Stimulated activated CD8-positive, alpha-beta memory T cell treated with anti-CD3 and anti-CD28 coated beads, Interleukin-7, amount 100 ng/mL, for 4 hours (primary cell): Measurements from ENCODE around the gene PILRA.
"Not testable (repeated sequence)": the region's sequence is repeated elsewhere in the genome, so short reads cannot be mapped to it uniquely, and the experiment has no call there.

Experiments used
- DNase-seq, 2 donors: peaks; one replicate each; pipeline ENCODE4 v3.0.0-alpha.2; 2020; ENCODE audit warnings: low read depth in 2 of 2

PILRA gene

GRCh38 chr7:100373261-100373831, at the start of gene PILRA:
Gene PILRA (plus strand): TSS chr7:100373487. CDS start chr7:100373657, 170 bp downstream.
- no peak for DNase-seq

- DNase-seq = not testable (repeated sequence)
Measured at GRCh38 chr7:100324194-100324593, 49.1 kb upstream of the PILRA start.

GRCh38 chr7:100325671-100326070, 47.6 kb upstream of the PILRA start:
- DNase-seq = not testable (repeated sequence)

DNA sequence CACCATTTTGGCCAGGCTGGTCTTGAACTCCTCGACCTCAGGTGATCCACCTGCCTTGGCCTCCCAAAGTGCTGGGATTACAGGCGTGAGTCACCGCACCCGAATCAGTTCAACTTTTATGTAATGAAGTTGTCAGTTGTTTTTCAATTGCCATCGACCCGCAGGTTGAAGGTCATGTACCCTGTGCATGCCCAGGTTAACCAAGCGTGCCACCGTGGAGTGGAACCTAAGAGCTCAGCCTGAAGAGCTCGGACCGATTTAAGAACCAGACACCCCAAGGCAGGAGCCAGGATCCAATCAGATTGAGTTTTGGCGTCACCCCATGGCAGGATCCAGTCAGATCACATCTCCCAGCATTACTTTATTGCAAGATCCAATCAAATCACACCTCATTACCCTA, 46.4 kb upstream of the PILRA start:
- not testable (repeated sequence) for DNase-seq

DNA sequence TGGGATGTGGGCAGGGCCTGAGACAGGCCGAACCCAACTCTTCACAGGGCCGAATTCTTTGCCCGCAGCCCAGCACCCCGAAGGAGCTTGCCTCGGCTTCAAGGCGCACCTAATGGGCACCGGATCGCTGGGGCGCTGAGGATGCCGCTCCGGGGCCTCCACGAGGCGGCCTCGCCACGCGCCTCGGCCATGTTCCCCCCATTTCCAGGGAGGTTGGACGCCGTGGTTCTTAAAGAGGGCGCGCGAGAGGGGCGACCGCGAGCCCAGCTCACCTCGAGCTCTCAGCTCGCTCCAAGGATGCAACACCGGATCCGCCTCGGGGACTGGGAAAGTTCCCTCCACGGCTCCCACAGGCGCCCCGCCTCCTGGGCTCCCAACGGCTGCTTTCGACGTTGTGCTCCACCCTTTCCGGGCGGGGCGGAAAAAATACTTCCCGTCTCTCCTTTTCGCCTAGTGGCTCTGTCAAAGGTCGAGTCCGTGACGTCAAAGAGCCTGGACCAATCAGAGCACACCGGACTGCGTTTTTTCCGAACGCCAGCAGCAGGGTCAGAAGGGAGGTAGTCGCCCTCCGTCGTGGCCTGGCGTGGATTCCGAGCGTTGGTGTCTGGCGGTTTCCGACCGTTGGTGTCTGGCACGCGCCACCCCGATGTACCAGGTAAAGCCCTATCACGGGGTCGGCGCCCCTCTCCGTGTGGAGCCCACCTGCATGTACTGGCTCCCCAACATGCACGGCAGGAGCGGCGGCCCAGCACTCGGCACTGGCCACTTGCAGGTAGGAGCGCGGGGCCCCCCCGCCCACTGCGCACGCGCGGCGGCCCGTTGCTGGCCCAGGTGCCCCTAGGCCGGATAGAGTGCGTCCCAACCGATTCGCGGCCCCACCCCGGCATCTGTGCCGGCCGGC, 37.5 kb upstream of the PILRA start:
- DNase-seq = peak; percentile 74 to 79

DNA sequence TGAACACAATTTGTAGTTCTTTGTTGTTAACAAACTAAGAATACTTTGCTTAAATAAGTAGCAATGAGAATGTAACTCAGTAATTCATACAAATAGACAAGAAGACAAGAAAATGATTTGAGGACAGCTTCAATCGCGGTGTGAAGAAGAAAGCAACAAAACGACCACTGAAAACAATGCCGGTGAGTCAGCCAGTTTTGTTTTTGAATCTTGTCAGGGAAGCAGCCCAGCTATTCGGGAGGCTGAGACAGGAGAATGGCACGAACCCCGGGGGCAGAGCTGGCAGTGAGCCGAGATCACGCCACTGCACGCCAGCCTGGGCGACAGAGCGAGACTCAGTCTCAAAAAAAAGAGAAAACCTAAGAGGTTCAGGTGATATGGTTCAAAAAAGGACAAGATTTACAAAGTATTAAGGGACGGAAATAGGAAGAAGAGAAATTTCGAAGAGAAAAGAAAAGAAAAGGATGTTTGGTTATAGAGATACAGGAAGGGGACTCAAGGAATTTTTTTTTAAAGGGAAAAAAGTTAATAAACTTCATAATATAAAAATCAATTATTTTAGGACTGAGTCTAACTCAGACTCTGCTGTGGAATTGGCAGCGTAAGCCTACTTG, 35.1 kb upstream of the PILRA start:
- DNase-seq = not testable (repeated sequence)

- DNase-seq = not testable (repeated sequence)
Measured at GRCh38 chr7:100341286-100341685, 32.0 kb upstream of the PILRA start.

GRCh38 chr7:100342765-100343164, 30.5 kb upstream of the PILRA start:
- no peak for DNase-seq

DNA sequence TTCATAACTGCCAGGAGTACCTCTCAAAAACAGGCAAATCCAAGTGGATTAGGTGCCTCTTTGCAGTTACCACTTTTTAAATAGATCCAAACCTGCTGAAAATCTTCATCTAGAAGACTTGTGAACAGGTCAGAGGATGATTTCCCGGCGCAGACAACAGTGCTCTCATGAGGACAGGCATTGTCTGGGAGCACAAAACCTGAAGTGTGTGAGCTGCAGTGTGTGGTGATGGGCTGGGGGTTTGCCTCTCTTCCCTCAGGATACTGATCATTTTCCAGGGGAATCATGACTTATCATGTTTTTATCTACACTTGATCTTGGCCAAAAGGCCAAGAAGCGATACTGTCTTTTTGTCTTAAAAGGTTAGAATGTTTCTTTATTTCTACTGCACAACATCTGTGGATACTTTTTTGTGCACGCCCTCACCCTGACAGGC, 29.1 kb upstream of the PILRA start:
- not testable (repeated sequence) for DNase-seq

DNA sequence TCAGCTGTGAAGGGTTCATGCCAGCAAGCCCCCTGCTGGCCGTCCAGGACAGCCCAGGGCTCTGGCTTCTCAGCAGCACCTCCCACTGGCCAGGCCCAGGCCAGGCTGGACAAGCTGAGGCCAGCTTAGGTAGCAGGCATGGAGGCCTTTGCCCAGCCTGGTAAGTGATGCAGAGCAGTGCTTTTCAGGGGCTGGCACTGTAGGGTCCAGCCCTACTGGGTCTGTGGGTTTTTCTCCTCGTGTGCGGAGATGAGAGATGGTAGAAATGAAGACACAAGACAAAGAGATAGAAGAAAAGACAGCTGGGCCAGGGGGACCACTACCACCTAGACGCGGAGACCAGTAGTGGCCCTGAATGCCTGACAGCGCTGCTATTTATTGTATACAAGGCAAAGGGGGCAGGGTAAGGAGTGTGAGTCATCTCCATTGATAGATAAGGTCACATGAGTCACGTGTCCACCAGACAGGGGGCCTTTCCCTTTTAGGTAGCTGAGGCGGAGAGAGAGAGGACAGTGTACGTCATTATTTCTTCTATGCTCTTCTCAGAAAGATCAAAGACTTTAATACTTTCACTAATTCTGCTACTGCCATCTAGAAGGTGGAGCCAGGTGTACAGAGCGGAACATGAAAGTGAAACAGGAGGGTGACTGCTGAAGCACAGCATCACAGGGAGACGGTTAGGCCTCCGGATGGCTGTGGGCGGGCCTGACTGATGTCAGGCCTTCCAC, 28.6 kb upstream of the PILRA start:
- peak; percentile 70 to 88 for DNase-seq

DNA sequence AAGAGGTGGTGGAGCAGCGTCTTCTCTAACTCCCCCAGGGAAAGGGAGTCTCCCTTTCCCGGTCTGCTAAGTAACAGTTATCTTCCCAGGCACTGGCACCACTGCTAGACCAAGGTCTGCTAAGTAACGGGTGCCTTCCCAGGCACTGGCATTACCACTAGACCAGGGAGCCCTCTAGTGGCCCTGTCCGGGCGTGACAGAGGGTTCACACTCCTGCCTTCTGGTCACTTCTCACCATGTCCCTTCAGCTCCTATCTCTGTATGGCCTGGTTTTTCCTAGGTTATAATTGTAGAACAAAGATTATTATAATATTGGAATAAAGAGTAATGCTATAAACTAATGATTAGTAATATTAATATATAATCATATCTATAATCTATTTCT, 28.0 kb upstream of the PILRA start:
- peak; percentile 44 to 55 for DNase-seq

DNA sequence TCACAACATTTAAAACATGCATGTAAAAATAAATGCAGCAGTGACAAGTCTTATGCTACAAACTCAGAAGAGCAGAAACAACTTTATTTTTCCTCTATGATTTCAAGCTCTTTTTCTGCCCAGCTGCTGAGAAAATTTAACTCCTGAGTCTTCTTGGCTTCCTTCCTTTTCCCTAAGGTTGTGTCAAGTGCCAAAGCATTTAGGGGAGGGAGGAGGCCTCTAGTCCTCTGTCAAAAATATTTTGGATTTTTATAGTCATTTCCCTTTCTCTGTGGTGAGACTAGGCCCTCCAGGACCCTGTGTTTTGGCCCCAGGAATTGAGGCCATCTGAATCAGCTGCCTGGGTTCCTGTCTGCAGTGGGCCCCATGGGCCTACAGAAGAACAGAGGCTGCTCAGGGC, 26.4 kb upstream of the PILRA start:
- no peak for DNase-seq

DNA sequence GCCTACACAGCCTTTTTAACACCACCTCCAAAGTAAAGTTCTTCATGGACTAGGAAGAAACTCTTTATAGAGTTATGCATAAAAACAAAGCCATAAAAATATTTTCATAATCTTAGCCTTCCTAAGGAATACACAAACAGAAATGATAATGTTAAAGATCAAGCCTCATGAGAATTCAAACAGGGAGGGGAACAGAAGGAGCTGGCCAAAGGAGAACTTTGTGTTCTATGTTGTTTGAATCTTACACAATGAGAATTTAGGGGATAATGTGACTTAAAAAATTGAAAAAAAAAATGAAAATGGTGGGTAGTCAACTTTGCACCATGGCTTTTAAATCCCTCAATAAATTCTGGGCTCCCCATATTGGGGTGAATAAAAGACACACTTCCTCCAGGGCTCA, 24.5 kb upstream of the PILRA start:
- no peak for DNase-seq

- DNase-seq = no peak
Measured at GRCh38 chr7:100349757-100350156, 23.5 kb upstream of the PILRA start.

DNA sequence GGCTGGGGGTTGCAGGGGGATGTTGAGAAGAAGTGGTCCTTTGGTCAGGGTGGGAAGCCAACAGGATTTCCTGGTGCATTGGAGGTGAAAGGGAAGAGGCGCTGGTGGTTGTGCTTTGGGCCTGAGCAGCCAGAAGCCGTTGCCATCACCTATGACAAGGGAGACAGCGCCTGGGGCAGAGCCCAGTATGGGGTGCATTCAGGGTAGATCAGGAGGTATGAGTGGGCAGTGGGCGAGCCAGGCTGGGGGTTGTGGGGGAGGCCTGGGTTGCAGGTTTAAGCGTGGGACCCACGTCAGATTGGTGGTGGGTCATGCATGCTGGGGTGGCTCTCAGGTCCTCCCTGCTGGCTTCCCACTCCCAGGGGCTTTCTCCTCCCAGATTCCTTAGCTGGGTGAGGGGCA, 21.6 kb upstream of the PILRA start:
- DNase-seq = no peak

DNA sequence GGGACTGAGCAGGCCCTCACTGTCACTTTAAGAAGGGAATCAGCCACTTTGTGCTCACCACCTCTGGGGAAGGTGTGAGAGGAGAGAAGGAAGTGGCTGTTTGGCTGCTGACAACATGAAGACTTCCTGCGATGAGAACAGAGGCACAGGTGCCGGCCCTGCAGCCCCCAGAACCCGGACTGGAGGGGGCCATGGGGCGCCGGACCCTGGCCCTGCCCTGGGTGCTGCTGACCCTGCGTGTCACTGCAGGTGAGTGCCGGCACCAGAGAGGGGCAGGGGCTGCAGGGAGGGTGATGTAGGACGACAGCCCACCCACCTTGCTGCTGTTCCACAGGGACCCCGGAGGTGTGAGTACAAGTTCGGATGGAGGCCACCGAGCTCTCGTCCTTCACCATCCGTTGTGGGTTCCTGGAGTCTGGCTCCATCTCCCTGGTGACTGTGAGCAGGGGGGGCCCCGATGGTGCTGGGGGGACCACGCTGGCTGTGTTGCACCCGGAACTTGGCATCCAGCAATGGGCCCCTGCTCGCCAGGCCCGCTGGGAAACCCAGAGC, 21.0 kb upstream of the PILRA start:
- not testable (repeated sequence) for DNase-seq

DNA sequence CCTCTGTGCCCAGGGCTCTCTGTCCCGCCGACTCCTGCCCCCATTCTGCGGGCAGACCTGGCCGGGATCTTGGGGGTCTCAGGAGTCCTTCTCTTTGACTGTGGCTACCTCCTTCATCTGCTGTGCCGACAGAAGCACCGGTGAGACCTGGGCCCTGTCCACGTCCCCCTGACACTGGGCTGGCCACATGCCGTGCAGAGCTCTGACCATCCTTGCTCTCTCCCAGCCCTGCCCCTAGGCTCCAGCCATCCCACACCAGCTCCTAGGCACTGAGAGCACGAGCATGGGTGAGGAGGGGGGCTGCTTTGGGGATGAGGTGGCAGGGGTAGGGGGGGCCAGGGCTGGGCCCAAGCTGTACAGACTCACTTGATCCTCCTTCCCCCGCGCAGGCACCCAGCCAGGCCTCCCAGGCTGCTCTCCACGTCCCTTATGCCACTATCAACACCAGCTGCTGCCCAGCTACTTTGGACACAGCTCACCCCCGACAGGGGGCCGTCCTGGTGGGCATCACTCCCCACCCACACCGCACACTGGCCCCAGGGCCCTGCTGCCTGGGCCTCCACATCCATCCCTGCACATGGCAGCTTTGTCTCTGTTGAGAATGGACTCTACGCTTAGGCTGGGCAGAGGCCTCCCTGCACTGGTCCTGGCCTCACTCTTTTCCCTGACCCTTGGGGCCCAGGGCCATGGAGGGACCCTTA, 20.2 kb upstream of the PILRA start:
- DNase-seq = no peak

- DNase-seq = peak; percentile 55 to 59
Measured at GRCh38 chr7:100353685-100354330, 19.5 kb upstream of the PILRA start.

DNA sequence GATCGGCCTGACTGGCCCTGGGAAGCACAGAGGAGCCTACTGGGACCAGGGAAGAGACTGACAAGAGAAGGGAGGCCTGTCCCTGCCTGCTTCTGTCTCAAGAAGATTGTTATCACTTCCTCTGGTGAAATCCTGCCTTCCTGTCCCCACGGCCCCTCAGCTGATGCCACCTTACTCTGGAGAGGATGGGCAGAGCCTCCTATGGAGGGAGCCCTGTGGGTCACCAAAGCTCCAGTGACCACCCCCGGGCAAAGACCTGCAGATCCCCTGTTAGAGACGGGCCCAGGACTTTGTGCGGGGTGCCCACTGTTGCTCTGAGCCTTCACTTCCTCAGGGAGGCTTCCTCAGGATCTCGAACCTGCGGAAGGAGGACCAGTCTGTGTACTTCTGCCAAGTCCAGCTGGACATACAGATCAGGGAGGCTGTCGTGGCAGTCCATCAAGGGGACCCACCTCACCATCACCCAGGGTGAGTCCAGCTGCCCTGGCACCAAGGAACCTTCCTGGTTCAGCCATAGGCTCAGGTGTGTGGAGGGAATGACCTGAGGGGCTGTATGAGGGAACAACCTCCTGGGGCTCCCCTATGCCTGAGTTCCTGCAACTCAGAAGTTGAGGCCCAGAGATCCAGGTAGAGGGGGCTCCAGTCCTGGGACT, 16.7 kb upstream of the PILRA start:
- no peak for DNase-seq

DNA sequence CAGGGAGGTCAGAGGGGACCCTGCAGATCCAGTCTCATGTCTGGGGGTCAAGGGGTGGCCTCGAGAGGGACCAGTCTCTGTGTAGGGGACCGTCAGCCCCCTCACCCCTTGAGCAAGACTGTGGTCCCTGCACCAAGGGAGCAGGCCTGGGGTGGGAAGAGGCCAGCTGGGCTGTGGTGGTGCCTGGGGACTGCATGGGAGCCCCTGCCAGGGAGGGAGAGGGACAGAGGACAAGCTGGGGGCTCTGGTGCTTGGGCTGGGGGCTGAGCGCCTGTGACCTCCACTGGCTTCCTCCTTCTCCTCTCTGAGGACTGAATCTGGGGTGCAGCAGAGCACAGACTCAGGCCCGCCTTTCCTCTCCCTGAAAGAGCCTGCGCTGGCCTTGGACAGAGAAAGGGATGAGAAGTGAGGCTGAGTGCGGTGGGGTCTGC, 16.1 kb upstream of the PILRA start:
- DNase-seq = no peak
